ENCODE results near the gene SH3D19. TPM values are rescaled to one million over a fixed set of nuclear protein-coding genes. Genes with fewer than 3 reads are reported as not detected.

Gene SH3D19, protein sequence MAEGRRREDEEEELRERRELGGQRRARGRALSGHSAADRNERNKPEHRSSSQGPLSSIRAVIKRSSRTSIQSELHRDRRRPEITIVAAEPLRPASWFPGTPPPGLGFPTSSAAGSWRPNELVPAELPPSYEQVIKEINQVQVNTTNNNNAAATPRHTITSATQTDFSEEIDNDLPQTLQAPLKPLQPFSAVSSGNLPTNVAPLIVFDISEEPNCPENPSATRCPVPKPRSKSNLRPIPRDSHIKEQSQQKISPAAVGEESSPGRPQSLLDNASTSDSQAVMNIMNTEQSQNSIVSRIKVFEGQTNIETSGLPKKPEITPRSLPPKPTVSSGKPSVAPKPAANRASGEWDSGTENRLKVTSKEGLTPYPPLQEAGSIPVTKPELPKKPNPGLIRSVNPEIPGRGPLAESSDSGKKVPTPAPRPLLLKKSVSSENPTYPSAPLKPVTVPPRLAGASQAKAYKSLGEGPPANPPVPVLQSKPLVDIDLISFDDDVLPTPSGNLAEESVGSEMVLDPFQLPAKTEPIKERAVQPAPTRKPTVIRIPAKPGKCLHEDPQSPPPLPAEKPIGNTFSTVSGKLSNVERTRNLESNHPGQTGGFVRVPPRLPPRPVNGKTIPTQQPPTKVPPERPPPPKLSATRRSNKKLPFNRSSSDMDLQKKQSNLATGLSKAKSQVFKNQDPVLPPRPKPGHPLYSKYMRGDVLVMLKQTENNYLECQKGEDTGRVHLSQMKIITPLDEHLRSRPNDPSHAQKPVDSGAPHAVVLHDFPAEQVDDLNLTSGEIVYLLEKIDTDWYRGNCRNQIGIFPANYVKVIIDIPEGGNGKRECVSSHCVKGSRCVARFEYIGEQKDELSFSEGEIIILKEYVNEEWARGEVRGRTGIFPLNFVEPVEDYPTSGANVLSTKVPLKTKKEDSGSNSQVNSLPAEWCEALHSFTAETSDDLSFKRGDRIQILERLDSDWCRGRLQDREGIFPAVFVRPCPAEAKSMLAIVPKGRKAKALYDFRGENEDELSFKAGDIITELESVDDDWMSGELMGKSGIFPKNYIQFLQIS
- total RNA-seq (2022; extraction: Qiagen RNA extraction) = 21.7 to 25.8 TPM (median 23.5 TPM) in 5 replicates

DNA sequence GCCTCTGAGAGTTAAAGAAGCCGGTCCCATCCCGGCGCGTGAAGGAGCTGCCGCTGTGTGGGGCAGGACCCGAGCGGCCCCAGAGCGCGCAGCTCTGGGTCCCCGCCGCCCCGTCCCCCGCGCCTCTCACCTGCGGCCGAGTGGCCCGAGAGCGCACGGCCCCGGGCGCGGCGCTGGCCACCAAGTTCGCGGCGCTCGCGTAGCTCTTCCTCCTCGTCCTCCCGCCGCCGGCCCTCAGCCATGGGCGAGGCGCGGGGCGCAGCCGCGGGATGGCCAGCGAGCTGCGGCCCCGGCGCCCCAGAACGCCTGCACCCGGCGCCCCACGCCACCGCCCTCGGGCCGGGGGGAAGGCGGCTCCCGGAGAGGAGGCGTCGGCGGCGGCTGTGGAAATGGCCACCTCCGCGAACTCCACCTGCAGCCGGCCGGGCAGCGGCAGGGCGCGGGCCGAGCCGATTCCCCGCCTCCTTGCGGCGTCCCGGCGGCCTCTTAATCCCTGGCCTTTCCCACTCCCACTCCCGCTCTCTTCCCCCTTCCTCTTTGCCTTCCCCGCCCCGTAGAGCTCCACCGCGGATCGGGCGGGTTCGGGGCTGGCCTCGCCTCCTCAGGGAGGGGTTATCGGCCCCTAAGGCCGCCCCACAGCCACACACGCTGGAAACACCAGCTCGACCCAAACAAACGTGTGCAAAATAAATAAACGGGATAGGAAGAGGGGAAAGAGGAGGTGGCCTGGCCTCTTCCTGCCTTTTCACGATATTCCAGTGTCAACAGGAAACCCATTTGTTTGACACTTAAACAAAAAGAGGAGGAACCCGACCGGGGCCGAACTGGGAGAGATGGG lies at the start of gene SH3D19:
SH3D19 (minus strand) TSS at position 495 of the 838 bp plus-strand sequence; CDS start at position 242, 253 bp downstream.

GRCh38 chr4:151276787-151277562 lies 48.4 kb downstream of the SH3D19 start, which contains the start of gene PRSS48:
Gene PRSS48, plus strand, starts transcription at chr4:151277161. Its CDS starts 12 bp downstream, at chr4:151277173.

DNA sequence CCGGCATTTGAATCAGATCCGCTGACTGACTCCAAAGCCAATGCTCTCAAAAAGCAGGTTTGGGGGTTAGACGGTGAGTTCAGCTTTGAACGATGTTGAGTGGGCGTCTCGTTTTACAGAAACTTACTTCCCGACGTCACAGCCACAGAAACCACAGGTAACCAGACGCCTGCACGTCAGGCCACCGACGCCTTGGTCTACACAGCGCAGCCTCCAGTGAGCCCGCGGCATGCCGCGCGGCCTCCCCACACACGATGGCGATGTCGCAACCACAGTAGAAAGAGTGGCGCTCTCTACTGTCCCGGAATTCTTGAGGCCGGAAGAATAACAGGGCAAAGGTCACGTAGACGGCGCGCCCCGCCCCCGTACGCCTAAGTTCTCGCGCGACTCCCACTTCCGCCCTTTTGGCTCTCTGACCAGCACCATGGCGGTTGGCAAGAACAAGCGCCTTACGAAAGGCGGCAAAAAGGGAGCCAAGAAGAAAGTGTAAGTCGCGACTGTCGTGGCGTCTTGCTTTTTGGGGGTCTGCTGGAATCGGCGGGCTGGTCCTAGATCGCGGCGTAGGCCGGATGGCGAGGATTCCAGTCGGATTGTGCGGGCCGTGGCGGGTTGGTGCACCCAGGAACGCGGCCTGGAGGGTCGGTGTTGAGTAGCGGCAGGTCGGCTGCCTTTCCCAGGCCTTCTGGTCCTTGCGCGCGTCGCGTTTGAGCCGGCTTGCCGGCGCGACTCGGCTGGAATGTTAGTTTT lies 226.0 kb downstream of the SH3D19 start, which contains the start of gene RPS3A:
RPS3A (plus strand) TSS at position 400 of the 747 bp plus-strand sequence; CDS start at position 425, 25 bp downstream.

Other genes starting within 250 kb of the SH3D19 start
- gene RPS3A, start 226.0 kb downstream of the SH3D19 start, total RNA-seq (2022; extraction: Qiagen RNA extraction) = 1,690 to 1,770 TPM (median 1,716 TPM) in 5 replicates
- not detected in 5 replicates for gene PRSS48, start 48.4 kb downstream of the SH3D19 start, total RNA-seq (2022; extraction: Qiagen RNA extraction)
- 0.05 to 0.64 TPM (median 0.17 TPM) in 5 replicates for gene FHIP1A, start 83.6 kb upstream of the SH3D19 start, total RNA-seq (2022; extraction: Qiagen RNA extraction)

All from A549 treated with Hydrocortisone at 1 μM for 4 hours (cell line).